ENCODE data around the gene DCX.
"Not testable (repeated sequence)": the region's sequence is repeated elsewhere in the genome, so short reads cannot be mapped to it uniquely, and the experiment has no call there.

The DCX gene

GRCh38 chrX:111372086-111372485, 39.9 kb downstream of the DCX start:
- DNase-seq (ENCODE audit: low read depth), result no peak

GRCh38 chrX:111365770-111366325, 46.1 kb downstream of the DCX start:
- DNase-seq (ENCODE audit: low read depth), result no peak

GRCh38 chrX:111363741-111364140, 48.3 kb downstream of the DCX start:
- no peak for DNase-seq (ENCODE audit: low read depth)

GRCh38 chrX:111361751-111362150, 50.2 kb downstream of the DCX start:
- no peak for DNase-seq (ENCODE audit: low read depth)

GRCh38 chrX:111360839-111361238, 51.2 kb downstream of the DCX start:
- DNase-seq (ENCODE audit: low read depth), result no peak

GRCh38 chrX:111355523-111356115, 56.4 kb downstream of the DCX start:
- DNase-seq (ENCODE audit: low read depth), result no peak

- DNase-seq (ENCODE audit: low read depth), result no peak
These were observed 57.5 kb downstream of the DCX start for GRCh38 chrX:111354496-111354895.

GRCh38 chrX:111353793-111354192, 58.2 kb downstream of the DCX start:
- DNase-seq (ENCODE audit: low read depth), result no peak

- no peak for DNase-seq (ENCODE audit: low read depth)
These were observed 59.6 kb downstream of the DCX start for GRCh38 chrX:111352424-111352823.

GRCh38 chrX:111349934-111350333, 62.1 kb downstream of the DCX start:
- DNase-seq (ENCODE audit: low read depth), result no peak

GRCh38 chrX:111349101-111349500, 62.9 kb downstream of the DCX start:
- no peak for DNase-seq (ENCODE audit: low read depth)

GRCh38 chrX:111348429-111348828, 63.6 kb downstream of the DCX start:
- no peak for DNase-seq (ENCODE audit: low read depth)

- DNase-seq (ENCODE audit: low read depth), result not testable (repeated sequence)
These were observed 65.8 kb downstream of the DCX start for GRCh38 chrX:111346150-111346549.

GRCh38 chrX:111340054-111340453, 71.9 kb downstream of the DCX start:
- DNase-seq (ENCODE audit: low read depth), result no peak

GRCh38 chrX:111339212-111339611, 72.8 kb downstream of the DCX start:
- DNase-seq (ENCODE audit: low read depth), result no peak

- no peak for DNase-seq (ENCODE audit: low read depth)
These were observed 73.8 kb downstream of the DCX start for GRCh38 chrX:111338095-111338698.

- DNase-seq (ENCODE audit: low read depth), result no peak
These were observed 74.8 kb downstream of the DCX start for GRCh38 chrX:111337067-111337637.

GRCh38 chrX:111336141-111336540, 75.9 kb downstream of the DCX start:
- DNase-seq (ENCODE audit: low read depth), result no peak

GRCh38 chrX:111329370-111329769, 82.6 kb downstream of the DCX start:
- no peak for DNase-seq (ENCODE audit: low read depth)

GRCh38 chrX:111328858-111329257, 83.1 kb downstream of the DCX start:
- DNase-seq (ENCODE audit: low read depth), result no peak

- DNase-seq (ENCODE audit: low read depth), result no peak
These were observed 89.6 kb downstream of the DCX start for GRCh38 chrX:111322231-111322855.

- no peak for DNase-seq (ENCODE audit: low read depth)
These were observed 92.5 kb downstream of the DCX start for GRCh38 chrX:111319451-111319850.

- no peak for DNase-seq (ENCODE audit: low read depth)
These were observed 93.1 kb downstream of the DCX start for GRCh38 chrX:111318901-111319300.

Measured in stimulated activated CD8-positive, alpha-beta memory T cell treated with anti-CD3 and anti-CD28 coated beads, Interleukin-15, amount 100 ng/mL, for 1 hour (primary cell).